Caco-2 (cell line): Measurements from ENCODE around the gene IL1RL2. TPM values are rescaled to one million over a fixed set of nuclear protein-coding genes. Genes with fewer than 3 reads are reported as not detected.

Experiments
- BruUV-seq: library from RNA; stranded (reverse); fragments of 400-500 nt; replicated peaks from 2 replicates; lab custom pipeline; 2021; lab: Mats Ljungman, UMichigan
- CTCF ChIA-PET: fragments of 300-600 bp; sonication (Branson Sonifier 250); formaldehyde crosslinking; loops from one replicate; lab custom pipeline; 2022; ENCODE audit warnings: antibody characterized with exemption; lab: Charles Lee
- POLR2A ChIA-PET: fragments of 300-600 bp; sonication (Branson Sonifier 250); formaldehyde crosslinking; loops from one replicate; lab custom pipeline; 2022; ENCODE audit warnings: antibody characterized with exemption; lab: Charles Lee
- DNase-seq, 2 experiments: peaks; one replicate each; pipeline versions ENCODE4 v3.0.0 to v3.0.0-alpha.2; 2020 to 2022
- H3K27me3 ChIP-seq: replicated peaks from 2 replicates; pipeline ENCODE4 v1.6.0; 2011; ENCODE audit warnings: low read length; ENCODE audit not compliant: control insufficient read depth, insufficient read depth
- H3K36me3 ChIP-seq: 2 replicates; pipeline ENCODE4 v1.5.1; 2011; ENCODE audit warnings: low read length; ENCODE audit not compliant: control insufficient read depth, insufficient read depth
- H3K4me1 ChIP-seq: fragments of 250-450 bp; sonication (Bioruptor Pico); 2 replicates; pipeline ENCODE4 v1.5.1; 2020; ENCODE audit warnings: mild to moderate bottlenecking
- H3K4me3 ChIP-seq: 2 replicates; pipeline ENCODE4 v1.5.1; 2011; ENCODE audit warnings: low read depth, mild to moderate bottlenecking, control low read depth, low read length
- H3K9me3 ChIP-seq: fragments of 250-450 bp; sonication (Bioruptor Pico); 2 replicates; pipeline ENCODE4 v1.5.1; 2020; ENCODE audit warnings: mild to moderate bottlenecking, moderate library complexity
- H3K27ac Mint-ChIP-seq: one replicate; pipeline ENCODE4 v1.8.0; 2022; ENCODE audit warnings: mixed read lengths; ENCODE audit not compliant: unreplicated experiment
- H3K27me3 Mint-ChIP-seq: one replicate; pipeline ENCODE4 v1.8.0; 2022; ENCODE audit warnings: mixed read lengths; ENCODE audit not compliant: insufficient read depth, unreplicated experiment
- H3K36me3 Mint-ChIP-seq: one replicate; pipeline ENCODE4 v1.8.0; 2022; ENCODE audit warnings: mild to moderate bottlenecking, mixed read lengths; ENCODE audit not compliant: insufficient read depth, unreplicated experiment
- H3K4me1 Mint-ChIP-seq: one replicate; pipeline ENCODE4 v1.8.0; 2022; ENCODE audit warnings: low read depth, mixed read lengths; ENCODE audit not compliant: unreplicated experiment
- H3K4me3 Mint-ChIP-seq: one replicate; pipeline ENCODE4 v1.8.0; 2022; ENCODE audit warnings: mild to moderate bottlenecking, moderate library complexity, mixed read lengths; ENCODE audit not compliant: unreplicated experiment
- H3K9me3 Mint-ChIP-seq: one replicate; pipeline ENCODE4 v1.8.0; 2022; ENCODE audit warnings: mixed read lengths; ENCODE audit not compliant: unreplicated experiment
- intact Hi-C: fragments of 100-400 bp; cut with micrococcal nuclease; formaldehyde crosslinking; loops from one replicate; pipeline ENCODE4 v1.10.0; 2022; ENCODE audit not compliant: unreplicated experiment
- total RNA-seq: library from RNA; stranded (reverse); gene quantifications from 2 replicates; pipeline ENCODE4 v1.2.3, GENCODE V29; 2022
- TF ChIP-seq, protein P1 (sequence below), 2 experiments: fragments of 200-600 bp in 1 of 2; IDR thresholded peaks; 1 replicate in 1 of 2; 2 replicates in 1 of 2; pipeline versions ENCODE4 v1.5.1 to v1.8.0; 2011 to 2022; ENCODE audit warnings: antibody characterized with exemption in 1 of 2, control low read depth in 1 of 2, inconsistent platforms in 1 of 2, low read depth in 1 of 2, low read length in 1 of 2, mild to moderate bottlenecking in 1 of 2, moderate library complexity in 1 of 2; ENCODE audit not compliant: insufficient read depth in 1 of 2, severe bottlenecking in 1 of 2, unreplicated experiment in 1 of 2

IL1RL2 gene
- total RNA-seq, 1 experiment from 2014 or later: not detected

DNA sequence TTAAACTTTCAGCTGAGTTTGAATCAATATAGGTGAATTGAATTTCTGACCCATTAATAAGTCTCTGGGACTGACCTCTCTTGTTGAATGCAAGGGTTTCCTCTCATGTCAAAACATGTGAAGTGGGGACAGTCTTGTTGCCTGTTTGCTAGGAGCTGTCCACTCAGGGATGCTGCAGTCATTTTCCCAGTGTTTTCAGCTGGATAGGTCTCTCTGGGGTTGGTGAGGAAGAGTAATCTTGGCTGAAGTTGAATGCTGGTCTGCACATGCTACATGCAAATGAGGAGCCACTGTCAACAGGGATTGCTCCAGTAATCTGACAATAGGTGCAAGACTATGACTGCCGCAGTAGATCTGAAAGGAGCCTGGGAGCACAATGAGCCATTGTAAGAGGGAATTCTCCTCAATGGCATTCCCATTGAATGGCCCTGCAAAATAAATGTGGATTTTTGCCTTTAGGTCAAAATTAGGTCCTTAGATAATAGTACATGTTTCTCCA lies 90.4 kb downstream of the IL1RL2 start:
- no peaks in the 10 kb centered on the region for H3K4me1 Mint-ChIP-seq
- Histone ChIP-seq H3K27me3 (no peaks in the 10 kb centered on the region), H3K36me3 (no peaks in the 10 kb centered on the region), H3K4me1 (no peaks in the 10 kb centered on the region), H3K4me3 (no peak overlapping the region), H3K9me3 (no peaks in the 10 kb centered on the region; the same call in 1 of the 2 replicates)
- no peak for DNase-seq
- H3K4me3 Mint-ChIP-seq: no peak overlapping the region
- CTCF ChIA-PET: no interaction called here
- TF ChIP-seq, protein P1, sequence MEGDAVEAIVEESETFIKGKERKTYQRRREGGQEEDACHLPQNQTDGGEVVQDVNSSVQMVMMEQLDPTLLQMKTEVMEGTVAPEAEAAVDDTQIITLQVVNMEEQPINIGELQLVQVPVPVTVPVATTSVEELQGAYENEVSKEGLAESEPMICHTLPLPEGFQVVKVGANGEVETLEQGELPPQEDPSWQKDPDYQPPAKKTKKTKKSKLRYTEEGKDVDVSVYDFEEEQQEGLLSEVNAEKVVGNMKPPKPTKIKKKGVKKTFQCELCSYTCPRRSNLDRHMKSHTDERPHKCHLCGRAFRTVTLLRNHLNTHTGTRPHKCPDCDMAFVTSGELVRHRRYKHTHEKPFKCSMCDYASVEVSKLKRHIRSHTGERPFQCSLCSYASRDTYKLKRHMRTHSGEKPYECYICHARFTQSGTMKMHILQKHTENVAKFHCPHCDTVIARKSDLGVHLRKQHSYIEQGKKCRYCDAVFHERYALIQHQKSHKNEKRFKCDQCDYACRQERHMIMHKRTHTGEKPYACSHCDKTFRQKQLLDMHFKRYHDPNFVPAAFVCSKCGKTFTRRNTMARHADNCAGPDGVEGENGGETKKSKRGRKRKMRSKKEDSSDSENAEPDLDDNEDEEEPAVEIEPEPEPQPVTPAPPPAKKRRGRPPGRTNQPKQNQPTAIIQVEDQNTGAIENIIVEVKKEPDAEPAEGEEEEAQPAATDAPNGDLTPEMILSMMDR (IDR thresholded peaks at IDR 0.05; ENCODE audit: insufficient read depth in 1 of 2, low read depth in 1 of 2, low read length in 1 of 2, severe bottlenecking in 1 of 2, unreplicated experiment in 1 of 2): no peak
- H3K27me3 Mint-ChIP-seq: peaks cover 10% of the 10 kb centered on the region
- H3K36me3 Mint-ChIP-seq: no peaks in the 10 kb centered on the region
- POLR2A ChIA-PET: no interaction called here
- no peak overlapping the region for H3K27ac Mint-ChIP-seq
- intact Hi-C loops: no loop called here
- peaks cover 13% of the 10 kb centered on the region for H3K9me3 Mint-ChIP-seq
- BruUV-seq: no TSS peak

DNA sequence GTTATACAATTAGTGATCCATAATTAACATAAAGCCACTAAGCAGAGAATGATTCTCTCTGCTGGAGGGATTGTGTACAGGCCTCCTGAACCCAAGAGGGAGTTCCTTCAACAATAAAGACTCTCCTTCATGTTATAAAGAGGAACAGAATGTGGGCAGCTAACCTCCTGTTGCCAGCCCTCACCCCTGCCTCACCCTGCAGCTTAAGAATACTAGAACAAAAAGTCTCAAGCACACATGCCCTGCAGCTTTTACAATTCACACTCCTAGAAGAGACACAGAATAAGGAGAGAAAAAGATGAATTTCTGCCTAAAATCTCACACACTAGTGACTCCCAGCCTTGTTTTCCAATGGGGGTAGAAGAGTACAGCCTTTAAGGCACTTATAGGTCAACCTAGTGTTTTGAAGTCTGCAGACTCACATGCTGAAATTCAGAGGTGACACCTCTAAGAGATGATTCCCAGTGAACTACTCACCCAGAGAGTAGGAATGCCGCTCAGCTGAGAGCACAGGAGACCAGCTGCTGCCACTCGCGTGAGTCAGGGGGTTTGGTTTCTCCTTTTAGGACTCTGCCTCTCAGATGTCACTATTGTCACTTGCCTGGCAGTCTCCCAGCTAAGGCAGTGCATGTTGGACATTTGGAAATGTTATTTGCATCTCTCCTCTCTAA lies 92.0 kb downstream of the IL1RL2 start:
- no peaks in the 10 kb centered on the region; the same call in 1 of the 2 replicates for H3K9me3 ChIP-seq
- Mint-ChIP-seq H3K27me3 (peaks cover 4% of the 10 kb centered on the region), H3K4me3 (no peak overlapping the region), H3K36me3 (no peaks in the 10 kb centered on the region), H3K27ac (no peak overlapping the region), H3K4me1 (no peaks in the 10 kb centered on the region), H3K9me3 (peaks cover 13% of the 10 kb centered on the region)
- no peak for DNase-seq
- BruUV-seq: no TSS peak
- POLR2A ChIA-PET: no interaction called here
- intact Hi-C loops: no loop called here
- H3K27me3 ChIP-seq: no peaks in the 10 kb centered on the region
- H3K36me3 ChIP-seq: no peaks in the 10 kb centered on the region
- TF ChIP-seq, protein P1 (IDR thresholded peaks at IDR 0.05; ENCODE audit: insufficient read depth in 1 of 2, low read depth in 1 of 2, low read length in 1 of 2, severe bottlenecking in 1 of 2, unreplicated experiment in 1 of 2): no peak
- no peak overlapping the region for H3K4me3 ChIP-seq
- no peaks in the 10 kb centered on the region for H3K4me1 ChIP-seq
- CTCF ChIA-PET: no interaction called here

DNA sequence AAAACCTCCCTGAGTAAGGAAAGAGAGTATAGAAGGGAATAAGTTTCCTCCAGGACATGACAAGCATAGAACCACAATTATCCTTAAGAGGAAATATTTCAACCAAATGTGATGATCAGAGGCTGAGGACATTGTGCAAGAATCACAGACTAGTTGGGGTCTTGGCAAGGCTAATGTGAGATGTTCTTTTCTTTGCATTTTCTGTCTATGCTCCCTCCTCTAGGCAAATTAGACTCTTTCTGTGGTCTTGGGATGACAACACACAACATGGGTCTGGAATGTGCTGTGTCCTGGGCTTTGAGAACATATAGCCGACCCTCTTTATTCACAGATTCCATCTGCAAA lies 92.5 kb downstream of the IL1RL2 start:
- Mint-ChIP-seq H3K4me1 (no peaks in the 10 kb centered on the region), H3K36me3 (no peaks in the 10 kb centered on the region), H3K9me3 (peaks cover 13% of the 10 kb centered on the region), H3K27me3 (peaks cover 4% of the 10 kb centered on the region), H3K4me3 (no peak overlapping the region), H3K27ac (no peak overlapping the region)
- Histone ChIP-seq H3K9me3 (no peaks in the 10 kb centered on the region; the same call in 1 of the 2 replicates), H3K4me1 (no peaks in the 10 kb centered on the region), H3K4me3 (no peak overlapping the region), H3K36me3 (no peaks in the 10 kb centered on the region), H3K27me3 (no peaks in the 10 kb centered on the region)
- no TSS peak for BruUV-seq
- DNase-seq: no peak
- ChIA-PET CTCF (no interaction called here), POLR2A (no interaction called here)
- intact Hi-C loops: no loop called here
- TF ChIP-seq, protein P1 (IDR thresholded peaks at IDR 0.05; ENCODE audit: insufficient read depth in 1 of 2, low read depth in 1 of 2, low read length in 1 of 2, severe bottlenecking in 1 of 2, unreplicated experiment in 1 of 2): no peak
